GM18907 (cell line): Measurements from ENCODE around the gene CTTNBP2NL.
A peak's percentile ranks its signal among the peaks of the same experiment; 100 is the strongest.

Source experiments
- ATAC-seq: cut with Tn5 transposase; IDR thresholded peaks from one replicate; pipeline ENCODE4 v1.9.1; 2021; ENCODE audit warnings: mild to moderate bottlenecking, moderate library complexity; ENCODE audit not compliant: unreplicated experiment

Gene CTTNBP2NL

GRCh38 chr1:112505878-112506277 lies 109.9 kb downstream of the CTTNBP2NL start:
- ATAC-seq = no peak

- ATAC-seq = no peak
Observed at GRCh38 chr1:112506306-112506705, 110.3 kb downstream of the CTTNBP2NL start.

GRCh38 chr1:112506731-112507130 lies 110.7 kb downstream of the CTTNBP2NL start:
- no peak for ATAC-seq

- no peak for ATAC-seq
Observed at GRCh38 chr1:112507336-112507735, 111.3 kb downstream of the CTTNBP2NL start.

- no peak for ATAC-seq
Observed at GRCh38 chr1:112507921-112508277, 111.9 kb downstream of the CTTNBP2NL start.

- ATAC-seq = peak; percentile 56
Observed at GRCh38 chr1:112508278-112509004, 112.4 kb downstream of the CTTNBP2NL start, which contains the start of gene WNT2B. WNT2B (plus strand) TSS chr1:112508965; CDS start chr1:112509263, 298 bp downstream.

- ATAC-seq = peak; percentile 27
Observed at GRCh38 chr1:112509005-112509659, 113.1 kb downstream of the CTTNBP2NL start.

- ATAC-seq = no peak
Observed at GRCh38 chr1:112509660-112510178, 113.7 kb downstream of the CTTNBP2NL start.

GRCh38 chr1:112510340-112510739 lies 114.3 kb downstream of the CTTNBP2NL start:
- no peak for ATAC-seq
